ENCODE results near the gene CDC42BPG. TPM values are rescaled to one million over a fixed set of nuclear protein-coding genes. Genes with fewer than 3 reads are reported as not detected.

Gene CDC42BPG
- total RNA-seq, 4 donors from 2014 or later = 0.33 to 0.46 (median 0.39) TPM; not detected in 1

DNA sequence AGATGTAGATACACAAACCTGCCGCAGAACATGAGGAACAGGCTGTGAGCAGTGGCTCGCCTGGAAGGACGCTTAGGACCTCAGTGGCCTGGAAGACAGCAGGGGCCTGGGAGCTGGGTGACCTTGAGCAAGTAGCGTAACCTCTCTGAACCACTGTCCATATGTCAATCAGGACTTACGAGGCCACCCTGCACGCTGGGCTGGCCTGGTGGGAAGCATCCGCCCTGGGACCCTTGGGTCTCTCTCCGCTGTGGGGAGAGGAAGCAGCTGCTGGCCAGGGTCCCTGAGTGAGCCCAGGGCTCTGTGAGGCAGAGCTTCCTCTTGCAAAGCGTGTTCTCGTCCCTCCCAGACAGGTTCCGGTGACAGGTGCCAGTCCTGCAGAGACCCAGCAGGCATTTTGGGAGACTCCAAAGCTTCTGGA, 48.0 kb upstream of the CDC42BPG start:
- no peak for DNase-seq (ENCODE audit: extremely low spot score)
- Histone ChIP-seq H3K4me3 (no peak overlapping the region), H3K27ac (replicated peaks in 1 of 4) (no peak overlapping the region), H3K4me1 (peaks cover 26 to 36% (median 29%) of the 10 kb centered on the region in 4 donors), H3K36me3 (peaks cover 4 to 31% (median 26%) of the 10 kb centered on the region in 4 donors), H3K9me3 (no peaks in the 10 kb centered on the region), H3K27me3 (no peaks in the 10 kb centered on the region)
- WGBS = 72% methylated on average over 9 of the region's 11 CpGs
- TF ChIP-seq EP300 (IDR thresholded peaks at IDR 0.05) (no peak), POLR2AphosphoS5 (IDR thresholded peaks at IDR 0.05) (no peak), POLR2A (IDR thresholded peaks at IDR 0.05; ENCODE audit: low read depth) (no peak)
- TF ChIP-seq, protein P1, sequence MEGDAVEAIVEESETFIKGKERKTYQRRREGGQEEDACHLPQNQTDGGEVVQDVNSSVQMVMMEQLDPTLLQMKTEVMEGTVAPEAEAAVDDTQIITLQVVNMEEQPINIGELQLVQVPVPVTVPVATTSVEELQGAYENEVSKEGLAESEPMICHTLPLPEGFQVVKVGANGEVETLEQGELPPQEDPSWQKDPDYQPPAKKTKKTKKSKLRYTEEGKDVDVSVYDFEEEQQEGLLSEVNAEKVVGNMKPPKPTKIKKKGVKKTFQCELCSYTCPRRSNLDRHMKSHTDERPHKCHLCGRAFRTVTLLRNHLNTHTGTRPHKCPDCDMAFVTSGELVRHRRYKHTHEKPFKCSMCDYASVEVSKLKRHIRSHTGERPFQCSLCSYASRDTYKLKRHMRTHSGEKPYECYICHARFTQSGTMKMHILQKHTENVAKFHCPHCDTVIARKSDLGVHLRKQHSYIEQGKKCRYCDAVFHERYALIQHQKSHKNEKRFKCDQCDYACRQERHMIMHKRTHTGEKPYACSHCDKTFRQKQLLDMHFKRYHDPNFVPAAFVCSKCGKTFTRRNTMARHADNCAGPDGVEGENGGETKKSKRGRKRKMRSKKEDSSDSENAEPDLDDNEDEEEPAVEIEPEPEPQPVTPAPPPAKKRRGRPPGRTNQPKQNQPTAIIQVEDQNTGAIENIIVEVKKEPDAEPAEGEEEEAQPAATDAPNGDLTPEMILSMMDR (IDR thresholded peaks at IDR 0.05) = no peak
- intact Hi-C loops (cut with DNase I) = loop anchor here (10.0 kb wide), 1 partner anchor 108 kb away; no protein-coding TSS in a partner anchor

DNA sequence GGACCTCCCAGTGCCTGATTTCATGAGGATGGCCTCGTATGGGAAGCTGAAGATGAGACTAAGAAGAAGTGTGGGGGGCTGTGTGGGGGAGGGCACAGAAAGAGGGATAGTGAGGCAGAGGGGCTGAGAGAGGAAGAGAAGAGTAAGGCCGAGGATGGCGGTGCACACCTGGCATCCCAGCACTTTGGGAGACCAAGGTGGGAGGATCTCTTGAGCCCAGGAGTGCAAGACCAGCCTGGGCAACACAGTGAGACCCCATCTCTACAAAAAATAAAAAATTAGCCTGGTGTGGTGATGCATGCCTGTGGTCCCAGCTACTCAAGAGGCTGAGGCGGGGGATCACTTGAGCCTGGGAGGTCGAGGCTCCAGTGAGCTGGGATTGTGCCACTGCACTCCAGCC, 47.4 kb upstream of the CDC42BPG start:
- TF ChIP-seq POLR2AphosphoS5 (IDR thresholded peaks at IDR 0.05) = no peak
- TF ChIP-seq POLR2A (IDR thresholded peaks at IDR 0.05; ENCODE audit: low read depth) = no peak
- no peak for TF ChIP-seq EP300 (IDR thresholded peaks at IDR 0.05)
- TF ChIP-seq, protein P1 (IDR thresholded peaks at IDR 0.05) = no peak
- DNase-seq (ENCODE audit: extremely low spot score) = no peak
- Histone ChIP-seq H3K36me3 (peaks cover 0 to 25% (median 21%) of the 10 kb centered on the region in 4 donors), H3K4me3 (no peak overlapping the region), H3K27me3 (no peaks in the 10 kb centered on the region), H3K27ac (replicated peaks in 1 of 4) (no peak overlapping the region), H3K4me1 (peaks cover 30 to 37% (median 34%) of the 10 kb centered on the region in 4 donors), H3K9me3 (no peaks in the 10 kb centered on the region)
- WGBS = 83% methylated on average over 5 of the region's 5 CpGs
- intact Hi-C loops (cut with DNase I) = loop anchor here (10.0 kb wide), 1 partner anchor 107 kb away; no protein-coding TSS in a partner anchor

DNA sequence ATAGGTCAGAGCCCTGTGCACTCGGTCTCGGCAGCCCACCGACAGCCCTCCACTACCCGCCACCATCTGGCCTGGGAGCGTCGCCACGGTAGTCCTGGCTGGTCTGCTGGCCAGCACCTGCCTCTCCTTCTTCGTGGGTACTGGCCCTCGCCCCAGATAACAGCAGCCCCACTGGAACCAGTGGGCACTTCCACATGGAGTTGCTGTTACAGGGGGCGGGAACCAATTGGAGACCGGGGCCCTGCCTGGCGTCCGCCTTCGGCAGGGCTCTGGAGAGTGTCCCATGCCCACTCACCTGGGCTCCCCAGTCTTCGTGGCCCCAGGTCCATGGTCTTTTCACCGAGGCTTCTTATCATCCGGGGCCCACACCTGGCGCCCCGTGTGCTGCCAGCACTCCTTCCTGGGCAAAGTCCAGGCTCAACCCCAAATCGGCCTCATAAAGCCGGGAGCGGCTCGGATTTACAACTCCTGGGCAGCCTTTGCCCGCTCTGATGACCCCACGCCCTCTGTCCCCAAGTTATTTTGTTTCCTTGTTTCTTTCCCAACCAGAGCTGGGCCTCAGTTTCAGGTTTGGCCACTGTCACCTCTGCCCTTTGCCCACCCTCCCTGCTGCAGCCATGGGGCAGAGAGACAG, 46.9 kb upstream of the CDC42BPG start:
- no peak overlapping the region for H3K4me3 ChIP-seq
- no peak for DNase-seq (ENCODE audit: extremely low spot score)
- no peak overlapping the region for H3K27ac ChIP-seq (replicated peaks in 1 of 4)
- TF ChIP-seq POLR2A (IDR thresholded peaks at IDR 0.05; ENCODE audit: low read depth) (no peak), POLR2AphosphoS5 (IDR thresholded peaks at IDR 0.05) (no peak), EP300 (IDR thresholded peaks at IDR 0.05) (no peak)
- TF ChIP-seq, protein P1 (IDR thresholded peaks at IDR 0.05) = no peak
- H3K27me3 ChIP-seq = no peaks in the 10 kb centered on the region
- no peaks in the 10 kb centered on the region for H3K9me3 ChIP-seq
- 90% methylated on average over 25 of the region's 25 CpGs for WGBS
- peaks cover 30 to 37% (median 34%) of the 10 kb centered on the region in 4 donors for H3K4me1 ChIP-seq
- peaks cover 0 to 20% (median 15%) of the 10 kb centered on the region in 4 donors for H3K36me3 ChIP-seq
- intact Hi-C loops (cut with DNase I) = loop anchor here (10.0 kb wide), 1 partner anchor 107 kb away; no protein-coding TSS in a partner anchor

DNA sequence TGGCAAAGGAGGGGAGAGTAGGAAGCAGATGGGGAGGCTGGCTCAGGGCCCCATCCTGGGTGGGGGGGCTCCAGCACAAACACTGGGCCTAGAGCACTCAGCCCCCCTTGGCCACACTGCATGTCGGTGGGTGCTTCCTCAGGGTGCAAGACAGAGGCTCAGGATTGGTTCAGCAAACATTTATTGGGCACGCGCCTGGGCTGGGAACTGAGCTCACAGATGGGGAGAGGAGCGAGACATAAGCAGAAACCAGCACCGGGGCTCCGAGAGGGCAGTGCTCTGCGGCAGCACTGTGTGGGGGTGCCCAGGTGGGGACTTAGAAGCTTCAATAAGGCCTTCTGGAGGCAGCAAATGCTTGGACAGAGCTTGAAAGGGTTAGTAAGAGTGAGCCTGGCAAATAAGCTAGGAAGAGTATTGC, 46.1 kb upstream of the CDC42BPG start:
- Histone ChIP-seq H3K27ac (replicated peaks in 1 of 4) (no peak overlapping the region), H3K27me3 (no peaks in the 10 kb centered on the region), H3K36me3 (peaks cover 0 to 12% (median 9%) of the 10 kb centered on the region in 4 donors), H3K9me3 (no peaks in the 10 kb centered on the region), H3K4me3 (no peak overlapping the region), H3K4me1 (peaks cover 30 to 37% (median 34%) of the 10 kb centered on the region in 4 donors)
- intact Hi-C loops (cut with DNase I) = loop anchor here (10.0 kb wide), 1 partner anchor 106 kb away; no protein-coding TSS in a partner anchor
- TF ChIP-seq POLR2A (IDR thresholded peaks at IDR 0.05; ENCODE audit: low read depth) = no peak
- TF ChIP-seq, protein P1 (IDR thresholded peaks at IDR 0.05) = no peak
- 90% methylated on average over 7 of the region's 7 CpGs for WGBS
- DNase-seq (ENCODE audit: extremely low spot score) = no peak

Measured in esophagus muscularis mucosa (tissue), 4 donors.